ENCODE results near the gene AMOTL2.

The AMOTL2 gene

GRCh38 chr3:134374791-134375581, 739 bp upstream of the AMOTL2 start:
- Mint-ChIP-seq H3K27ac (no peak overlapping the region), H3K36me3 (ENCODE audit: low read depth) (no peaks in the 10 kb centered on the region)
- intact Hi-C loops (cut with micrococcal nuclease) = no loop called here

GRCh38 chr3:134373271-134374104, 759 bp downstream of the AMOTL2 start:
- H3K4me1 Mint-ChIP-seq (ENCODE audit: low read depth) = peaks cover 15% of the 10 kb centered on the region

More at GRCh38 chr3:134374791-134375581, 739 bp upstream of the AMOTL2 start:
- Mint-ChIP-seq H3K27me3 (peaks cover 66% of the 10 kb centered on the region), H3K4me3 (peak overlapping the region; percentile 69), H3K4me1 (ENCODE audit: low read depth) (peaks cover 16% of the 10 kb centered on the region), H3K9me3 (no peaks in the 10 kb centered on the region)

GRCh38 chr3:134372396-134373270, 1.6 kb downstream of the AMOTL2 start:
- Mint-ChIP-seq H3K4me3 (no peak overlapping the region), H3K36me3 (ENCODE audit: low read depth) (no peaks in the 10 kb centered on the region), H3K27me3 (peaks cover 66% of the 10 kb centered on the region), H3K27ac (no peak overlapping the region), H3K9me3 (no peaks in the 10 kb centered on the region), H3K4me1 (ENCODE audit: low read depth) (peaks cover 15% of the 10 kb centered on the region)
- intact Hi-C loops (cut with micrococcal nuclease) = no loop called here

More at GRCh38 chr3:134373271-134374104, 759 bp downstream of the AMOTL2 start:
- intact Hi-C loops (cut with micrococcal nuclease) = no loop called here
- Mint-ChIP-seq H3K9me3 (no peaks in the 10 kb centered on the region), H3K27me3 (peaks cover 69% of the 10 kb centered on the region), H3K27ac (no peak overlapping the region), H3K36me3 (ENCODE audit: low read depth) (no peaks in the 10 kb centered on the region), H3K4me3 (peak overlapping the region; percentile 69)

- H3K4me3 Mint-ChIP-seq = no peak overlapping the region
- H3K27me3 Mint-ChIP-seq = peaks cover 57% of the 10 kb centered on the region
These were observed 2.5 kb downstream of the AMOTL2 start for GRCh38 chr3:134371542-134372324.

GRCh38 chr3:134370611-134371531, 3.4 kb downstream of the AMOTL2 start:
- Mint-ChIP-seq H3K4me1 (ENCODE audit: low read depth) (peaks cover 15% of the 10 kb centered on the region), H3K36me3 (ENCODE audit: low read depth) (no peaks in the 10 kb centered on the region), H3K9me3 (no peaks in the 10 kb centered on the region), H3K4me3 (no peak overlapping the region), H3K27ac (no peak overlapping the region), H3K27me3 (peaks cover 49% of the 10 kb centered on the region)
- intact Hi-C loops (cut with micrococcal nuclease) = no loop called here

More at GRCh38 chr3:134371542-134372324, 2.5 kb downstream of the AMOTL2 start:
- peaks cover 15% of the 10 kb centered on the region for H3K4me1 Mint-ChIP-seq (ENCODE audit: low read depth)
- H3K27ac Mint-ChIP-seq = no peak overlapping the region
- H3K9me3 Mint-ChIP-seq = no peaks in the 10 kb centered on the region
- no peaks in the 10 kb centered on the region for H3K36me3 Mint-ChIP-seq (ENCODE audit: low read depth)
- intact Hi-C loops (cut with micrococcal nuclease) = no loop called here

GRCh38 chr3:134369861-134370596, 4.2 kb downstream of the AMOTL2 start:
- Mint-ChIP-seq H3K4me3 (no peak overlapping the region), H3K4me1 (ENCODE audit: low read depth) (peaks cover 14% of the 10 kb centered on the region), H3K27ac (no peak overlapping the region), H3K9me3 (no peaks in the 10 kb centered on the region), H3K27me3 (peaks cover 49% of the 10 kb centered on the region), H3K36me3 (ENCODE audit: low read depth) (no peaks in the 10 kb centered on the region)
- intact Hi-C loops (cut with micrococcal nuclease) = no loop called here

- Mint-ChIP-seq H3K27me3 (peaks cover 50% of the 10 kb centered on the region), H3K27ac (no peak overlapping the region), H3K36me3 (ENCODE audit: low read depth) (no peaks in the 10 kb centered on the region), H3K9me3 (no peaks in the 10 kb centered on the region), H3K4me1 (ENCODE audit: low read depth) (peaks cover 14% of the 10 kb centered on the region), H3K4me3 (no peak overlapping the region)
- intact Hi-C loops (cut with micrococcal nuclease) = no loop called here
These were observed 5.0 kb downstream of the AMOTL2 start for GRCh38 chr3:134369231-134369741.

GRCh38 chr3:134368751-134369105, 5.5 kb downstream of the AMOTL2 start:
- Mint-ChIP-seq H3K27me3 (peaks cover 50% of the 10 kb centered on the region), H3K36me3 (ENCODE audit: low read depth) (no peaks in the 10 kb centered on the region), H3K27ac (no peak overlapping the region), H3K4me3 (no peak overlapping the region), H3K9me3 (no peaks in the 10 kb centered on the region), H3K4me1 (ENCODE audit: low read depth) (peaks cover 16% of the 10 kb centered on the region)
- intact Hi-C loops (cut with micrococcal nuclease) = no loop called here

GRCh38 chr3:134367869-134368750, 6.1 kb downstream of the AMOTL2 start:
- Mint-ChIP-seq H3K27me3 (peaks cover 50% of the 10 kb centered on the region), H3K4me3 (no peak overlapping the region), H3K9me3 (no peaks in the 10 kb centered on the region), H3K36me3 (ENCODE audit: low read depth) (no peaks in the 10 kb centered on the region), H3K27ac (no peak overlapping the region), H3K4me1 (ENCODE audit: low read depth) (peaks cover 17% of the 10 kb centered on the region)
- intact Hi-C loops (cut with micrococcal nuclease) = no loop called here

GRCh38 chr3:134366928-134367811, 7.1 kb downstream of the AMOTL2 start:
- peaks cover 17% of the 10 kb centered on the region for H3K4me1 Mint-ChIP-seq (ENCODE audit: low read depth)
- H3K4me3 Mint-ChIP-seq = no peak overlapping the region
- no peaks in the 10 kb centered on the region for H3K36me3 Mint-ChIP-seq (ENCODE audit: low read depth)
- H3K27ac Mint-ChIP-seq = no peak overlapping the region
- H3K27me3 Mint-ChIP-seq = peaks cover 45% of the 10 kb centered on the region
- no peaks in the 10 kb centered on the region for H3K9me3 Mint-ChIP-seq
- intact Hi-C loops (cut with micrococcal nuclease) = no loop called here
